Activated naive CD4-positive, alpha-beta T cell treated with anti-CD3 and anti-CD28 coated beads, Interleukin-2, amount 50 U/mL, for 72 hours (primary cell): Measurements from ENCODE around the gene RGS6. TPM values are rescaled to one million over a fixed set of nuclear protein-coding genes. Genes with fewer than 3 reads are reported as not detected.

ENCODE experiments used
- ATAC-seq, 2 donors: fragments of 150-1000 bp; cut with Tn5 transposase; 2 replicates each; pipeline ENCODE4 v1.10.0; 2021; ENCODE audit warnings: mild to moderate bottlenecking in 2 of 2, moderate library complexity in 2 of 2
- DNase-seq, 2 donors: peaks; one replicate each; pipeline ENCODE4 v3.0.0; 2021 to 2022; ENCODE audit warnings: low spot score in 2 of 2
- H3K27ac Mint-ChIP-seq, 2 donors: one replicate each; pipeline ENCODE4 v1.8.0; 2022; ENCODE audit warnings: mild to moderate bottlenecking in 2 of 2, mixed read lengths in 2 of 2
- H3K36me3 Mint-ChIP-seq, 2 donors: one replicate each; pipeline ENCODE4 v1.8.0; 2022; ENCODE audit warnings: mixed read lengths in 2 of 2
- H3K9me3 Mint-ChIP-seq, 2 donors: one replicate each; pipeline ENCODE4 v1.8.0; 2022; ENCODE audit warnings: mixed read lengths in 2 of 2
- total RNA-seq, 2 donors: library from RNA; stranded (reverse); gene quantifications; one replicate each; pipeline ENCODE4 v1.2.3, GENCODE V29; 2022

The RGS6 gene
- total RNA-seq, 2 donors from 2014 or later, result 0.61 to 0.64 TPM

DNA sequence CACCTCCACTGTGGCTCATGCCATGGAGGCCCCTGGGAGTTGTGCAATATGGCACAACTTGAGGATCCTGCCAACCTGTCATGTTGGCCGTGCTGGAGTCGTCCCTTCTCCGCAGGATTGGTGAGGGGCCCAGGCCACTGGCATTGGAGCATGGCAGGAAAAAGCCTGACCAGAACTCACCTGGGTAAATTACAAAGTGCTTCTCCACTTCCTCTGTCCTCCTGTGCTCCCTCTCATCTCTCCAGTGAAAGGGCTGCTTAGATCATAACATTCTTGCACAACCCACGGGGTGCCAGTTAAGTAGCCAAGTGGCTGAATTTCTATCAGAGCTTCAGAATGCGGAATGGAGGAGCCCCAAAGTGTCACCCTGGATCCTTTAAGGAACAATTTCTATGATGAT is 580.7 kb downstream of the RGS6 start:
- Mint-ChIP-seq H3K9me3 (no peaks in the 10 kb centered on the region), H3K27ac (no peak overlapping the region), H3K36me3 (no peaks in the 10 kb centered on the region)
- DNase-seq, result no peak
- no peak for ATAC-seq

DNA sequence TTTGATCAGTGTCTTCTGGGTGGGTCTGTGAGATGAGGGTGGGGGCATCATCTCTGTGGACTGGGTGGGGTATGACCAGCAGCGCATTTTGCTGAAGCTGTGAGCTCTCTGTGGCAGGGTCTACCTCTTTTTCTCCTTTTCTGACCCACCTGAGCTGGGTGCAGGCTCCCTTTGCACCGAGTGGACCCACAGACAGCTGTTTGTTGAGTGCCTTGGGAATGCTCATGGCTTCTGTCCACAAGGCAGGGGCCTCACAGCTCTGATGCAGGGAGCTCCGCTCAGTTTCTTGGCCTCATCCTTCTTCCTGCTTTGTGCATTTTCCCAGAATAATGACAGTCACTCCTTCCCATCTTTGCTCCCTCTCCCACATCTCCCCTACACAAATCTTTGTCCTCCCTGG is 581.1 kb downstream of the RGS6 start:
- ATAC-seq (no peak), DNase-seq (no peak)
- Mint-ChIP-seq H3K9me3 (no peaks in the 10 kb centered on the region), H3K36me3 (no peaks in the 10 kb centered on the region), H3K27ac (no peak overlapping the region)

DNA sequence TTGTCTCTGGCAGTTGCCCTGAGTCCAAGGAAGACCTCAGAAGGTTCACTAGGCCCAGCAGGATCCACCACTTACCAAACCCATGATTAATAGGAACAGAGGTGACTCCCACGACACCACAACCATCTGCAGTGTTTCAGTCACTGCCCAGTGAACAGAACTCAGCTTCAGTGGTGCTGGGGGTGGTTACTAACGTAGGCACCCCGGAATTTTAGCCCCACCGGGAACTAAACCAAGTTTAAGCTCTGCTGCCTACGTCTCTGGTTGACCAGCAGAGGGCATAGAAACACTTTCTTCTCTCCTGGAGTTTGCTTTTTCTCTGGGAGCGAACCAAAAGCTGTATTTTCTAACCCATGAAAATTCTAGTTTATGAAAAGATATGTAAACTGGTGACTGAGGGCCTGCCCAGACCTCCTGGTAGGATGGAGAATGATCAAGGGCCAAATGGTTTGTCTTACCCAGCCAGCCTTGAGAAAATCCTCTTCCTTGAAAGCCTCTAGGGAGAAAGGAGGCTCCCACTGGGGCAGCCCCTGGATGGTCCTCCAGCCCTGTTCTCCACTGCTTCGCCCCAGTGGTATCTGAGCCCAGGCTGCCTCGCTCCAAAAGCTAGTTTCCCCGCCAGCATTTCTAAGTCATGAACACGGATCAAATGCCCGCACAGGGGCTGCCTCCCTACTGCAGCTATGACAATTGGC is 581.9 kb downstream of the RGS6 start:
- no peak for DNase-seq
- H3K36me3 Mint-ChIP-seq, result no peaks in the 10 kb centered on the region

DNA sequence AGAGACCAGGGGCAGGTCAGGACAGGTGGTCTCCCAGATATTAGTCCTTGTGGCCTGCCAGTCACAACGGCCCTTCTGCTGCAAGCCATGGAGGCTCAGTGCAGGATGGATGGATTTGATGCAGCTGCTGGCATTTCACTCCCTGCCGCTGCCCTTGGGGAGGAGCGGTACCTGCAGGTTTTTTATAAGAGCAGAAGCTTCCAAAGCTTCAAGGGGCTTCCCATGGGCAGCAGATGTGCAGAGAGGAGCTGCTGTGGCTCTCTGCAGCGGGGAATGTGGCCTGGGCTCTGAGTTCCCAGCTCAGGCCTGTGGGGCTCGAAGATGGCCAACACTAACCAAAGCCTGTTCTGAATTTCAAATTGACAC is 582.4 kb downstream of the RGS6 start:
- no peak for ATAC-seq
- H3K36me3 Mint-ChIP-seq, result peaks cover 0 to 4% of the 10 kb centered on the region in 2 donors
- H3K27ac Mint-ChIP-seq, result no peak overlapping the region

More for the DNA sequence above, 581.9 kb downstream of the RGS6 start:
- Mint-ChIP-seq H3K9me3 (no peaks in the 10 kb centered on the region), H3K27ac (no peak overlapping the region)
- no peak for ATAC-seq

DNA sequence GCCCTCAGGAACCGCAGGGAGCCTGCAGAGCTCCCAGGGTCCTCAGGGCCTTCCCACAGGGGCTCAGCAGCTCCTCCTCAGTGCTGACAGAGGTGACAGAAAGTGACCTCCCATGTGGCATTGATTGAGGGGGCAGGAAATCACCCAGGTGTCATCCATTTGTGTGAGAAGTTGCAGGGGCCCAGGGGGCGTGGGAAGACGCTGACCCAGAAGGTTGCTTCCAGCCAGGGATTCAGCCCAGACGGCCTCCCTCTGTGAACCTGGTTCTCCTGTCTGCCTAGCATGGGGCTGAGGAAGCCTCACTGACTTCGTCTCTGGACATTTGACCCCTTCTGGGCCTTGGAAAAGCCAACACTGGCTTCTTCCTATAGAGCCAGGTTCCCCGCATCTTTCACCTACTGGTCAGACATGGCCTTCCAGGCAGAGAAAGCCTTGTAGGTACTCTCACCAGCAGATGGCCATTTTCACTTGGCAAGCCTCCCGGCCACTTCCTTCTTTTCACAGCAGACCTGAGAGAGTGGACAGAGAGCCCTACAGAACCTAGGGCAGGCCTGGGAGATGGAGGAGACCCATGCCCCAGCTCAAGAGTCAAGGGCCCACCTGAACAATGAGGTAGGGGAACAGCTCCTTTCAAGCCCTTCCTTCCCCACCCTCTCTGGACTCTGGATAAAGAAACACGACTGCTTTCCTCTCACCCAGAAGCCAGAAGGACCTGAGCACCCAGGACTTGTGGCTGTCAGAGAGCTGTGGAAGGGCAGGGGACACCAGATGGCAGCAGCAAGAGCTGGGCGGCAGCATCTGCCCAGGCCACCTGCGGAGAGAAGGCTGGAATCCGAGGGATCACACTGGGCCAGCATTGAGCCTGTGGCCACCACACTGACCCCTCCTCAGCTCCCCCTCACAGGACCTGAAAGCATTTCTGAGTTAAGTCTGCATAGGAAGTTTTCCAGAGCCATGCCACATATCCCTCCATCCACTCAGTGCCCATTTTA is 583.8 kb downstream of the RGS6 start:
- Mint-ChIP-seq H3K27ac (no peak overlapping the region), H3K9me3 (peaks cover 0 to 10% of the 10 kb centered on the region in 2 donors), H3K36me3 (peaks cover 0 to 16% of the 10 kb centered on the region in 2 donors)
- no peak for DNase-seq
- ATAC-seq, result no peak

More for the DNA sequence above, 582.4 kb downstream of the RGS6 start:
- DNase-seq, result no peak
- H3K9me3 Mint-ChIP-seq, result no peaks in the 10 kb centered on the region

DNA sequence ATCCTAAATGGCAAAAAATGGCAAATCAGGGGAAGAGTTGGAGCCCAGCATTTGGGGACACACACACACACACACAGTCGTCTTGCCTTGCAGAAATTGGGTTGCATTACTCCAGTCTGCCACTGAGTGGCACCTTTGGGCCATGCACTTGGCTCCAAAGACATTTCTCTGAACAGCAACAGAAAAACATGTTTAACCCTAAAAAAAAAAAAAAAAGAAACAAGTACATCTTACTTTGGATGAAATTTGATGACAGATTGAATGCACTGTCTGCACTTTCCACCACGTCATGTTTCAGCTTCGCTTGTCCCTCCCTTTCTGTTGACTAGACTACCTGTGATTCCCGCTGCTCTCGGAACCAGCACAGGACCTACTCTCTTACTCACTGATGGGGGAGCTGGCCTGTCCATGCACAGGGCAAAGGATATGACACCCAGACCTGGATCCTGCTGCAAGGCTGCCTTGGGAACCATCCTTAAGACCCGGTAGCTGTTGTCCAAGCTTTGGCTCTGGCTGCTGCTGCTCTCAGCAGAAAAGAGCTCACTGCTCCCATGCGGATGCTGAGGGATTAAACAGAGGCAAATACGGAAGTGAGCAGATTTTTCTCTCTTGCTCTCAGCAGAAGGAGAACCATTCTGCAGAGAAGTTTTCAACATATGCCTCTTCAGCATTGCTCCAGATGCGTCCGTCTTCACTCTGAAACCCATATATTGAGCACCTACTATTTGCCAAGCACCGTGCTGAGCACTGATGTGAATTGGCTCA is 584.9 kb downstream of the RGS6 start:
- ATAC-seq (no peak), DNase-seq (peak in 1 of 2 donors; percentile 75)
- H3K36me3 Mint-ChIP-seq, result peaks cover 0 to 16% of the 10 kb centered on the region in 2 donors
- peaks cover 0 to 10% of the 10 kb centered on the region in 2 donors for H3K9me3 Mint-ChIP-seq
- H3K27ac Mint-ChIP-seq, result no peak overlapping the region

DNA sequence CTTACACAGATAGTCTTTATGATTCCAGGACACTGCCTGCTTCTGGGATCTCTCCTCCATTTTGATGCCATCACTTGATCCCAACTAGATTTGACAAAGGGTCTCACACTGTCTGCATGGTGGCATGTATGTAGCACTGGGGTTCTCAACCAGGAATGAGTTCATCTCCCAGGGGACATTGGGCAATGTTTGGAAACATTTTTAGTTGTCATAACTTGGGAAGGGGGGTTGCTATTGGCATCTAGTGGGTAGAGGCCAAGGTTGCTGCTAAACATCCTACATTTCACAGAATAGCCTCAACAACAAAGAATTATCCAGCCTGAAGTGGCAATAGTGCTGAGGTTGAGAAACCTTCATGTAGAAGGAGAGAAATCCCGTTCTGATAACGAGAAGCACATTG is 585.5 kb downstream of the RGS6 start:
- ATAC-seq (no peak), DNase-seq (no peak)
- Mint-ChIP-seq H3K27ac (no peak overlapping the region), H3K36me3 (peaks cover 0 to 16% of the 10 kb centered on the region in 2 donors), H3K9me3 (peaks cover 0 to 10% of the 10 kb centered on the region in 2 donors)

DNA sequence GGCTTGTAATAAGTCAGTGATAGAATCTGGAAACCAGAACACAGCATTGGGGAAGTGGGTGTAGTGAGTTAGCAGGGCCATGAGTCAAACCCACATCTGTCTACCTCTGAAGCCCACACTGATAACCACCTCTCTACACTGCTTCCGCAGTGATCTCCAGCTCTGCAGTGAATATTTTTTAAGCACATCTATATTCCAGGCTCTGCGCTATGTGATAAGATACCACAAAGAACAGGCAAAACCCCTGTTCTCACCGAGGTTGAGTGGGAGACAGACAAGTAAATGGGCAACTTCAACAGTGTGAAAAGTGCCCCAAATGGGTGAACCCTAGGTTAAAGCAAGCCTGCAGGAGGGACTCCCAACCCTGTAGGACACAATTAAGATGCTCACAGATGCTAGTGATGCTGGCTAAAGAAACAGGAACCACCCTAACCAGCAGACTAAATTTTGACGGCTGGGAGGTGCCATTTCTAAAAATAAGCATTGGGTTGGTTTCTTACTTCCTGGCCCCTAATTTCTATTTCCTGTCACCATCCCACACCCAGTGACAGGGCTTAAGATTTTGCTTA is 586.7 kb downstream of the RGS6 start:
- H3K27ac Mint-ChIP-seq, result peak overlapping the region; percentile 56 to 81
- H3K9me3 Mint-ChIP-seq, result peaks cover 0 to 10% of the 10 kb centered on the region in 2 donors
- peaks cover 0 to 16% of the 10 kb centered on the region in 2 donors for H3K36me3 Mint-ChIP-seq
- DNase-seq (peak in 1 of 2 donors; percentile 29), ATAC-seq (peak; percentile 90 to 91)

DNA sequence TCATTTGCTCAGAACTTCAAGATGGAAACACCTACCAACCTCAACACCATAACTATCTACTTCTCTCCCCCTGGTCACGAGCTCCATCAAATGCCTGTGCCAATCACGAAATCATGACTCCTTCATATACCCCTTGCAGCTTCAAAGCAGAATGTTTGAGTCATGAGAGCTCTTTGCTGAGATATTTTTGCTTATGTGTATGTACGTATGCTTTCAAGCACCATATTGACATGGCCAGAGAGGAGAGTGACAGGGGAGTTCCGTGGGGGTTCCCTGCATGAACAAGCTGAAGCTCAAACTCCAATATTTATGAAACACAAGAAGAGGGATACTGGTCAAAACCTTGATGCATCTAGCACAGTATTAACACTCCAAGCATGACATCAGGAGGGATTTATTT is 587.3 kb downstream of the RGS6 start:
- peaks cover 0 to 16% of the 10 kb centered on the region in 2 donors for H3K36me3 Mint-ChIP-seq
- DNase-seq (no peak), ATAC-seq (peak; percentile 33 to 40)
- peak overlapping the region; percentile 13 to 56 for H3K27ac Mint-ChIP-seq
- H3K9me3 Mint-ChIP-seq, result peaks cover 0 to 10% of the 10 kb centered on the region in 2 donors

DNA sequence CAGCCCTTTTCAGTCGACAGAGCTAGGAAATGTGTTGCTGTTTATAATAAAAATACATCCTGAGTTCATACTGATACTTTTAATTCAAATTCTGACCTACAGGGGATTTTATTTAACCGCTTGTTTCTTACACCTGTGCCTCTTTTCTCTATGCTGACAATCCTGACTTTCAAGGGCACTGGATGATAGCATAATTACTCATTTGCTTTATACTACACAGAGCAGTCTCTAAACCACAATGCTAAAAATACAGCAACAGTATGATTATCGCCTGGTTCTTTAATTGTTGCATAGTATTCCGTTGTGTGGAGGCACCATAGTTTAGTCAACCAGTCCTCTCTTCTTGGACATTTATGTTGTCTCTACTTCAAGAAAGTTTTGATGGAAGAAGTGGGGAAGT is 588.8 kb downstream of the RGS6 start:
- DNase-seq, result no peak
- ATAC-seq, result peak; percentile 65 to 77
- H3K36me3 Mint-ChIP-seq, result peaks cover 0 to 16% of the 10 kb centered on the region in 2 donors
- peak overlapping the region in 1 of 2 donors; percentile 45 for H3K27ac Mint-ChIP-seq
- peaks cover 0 to 10% of the 10 kb centered on the region in 2 donors for H3K9me3 Mint-ChIP-seq

DNA sequence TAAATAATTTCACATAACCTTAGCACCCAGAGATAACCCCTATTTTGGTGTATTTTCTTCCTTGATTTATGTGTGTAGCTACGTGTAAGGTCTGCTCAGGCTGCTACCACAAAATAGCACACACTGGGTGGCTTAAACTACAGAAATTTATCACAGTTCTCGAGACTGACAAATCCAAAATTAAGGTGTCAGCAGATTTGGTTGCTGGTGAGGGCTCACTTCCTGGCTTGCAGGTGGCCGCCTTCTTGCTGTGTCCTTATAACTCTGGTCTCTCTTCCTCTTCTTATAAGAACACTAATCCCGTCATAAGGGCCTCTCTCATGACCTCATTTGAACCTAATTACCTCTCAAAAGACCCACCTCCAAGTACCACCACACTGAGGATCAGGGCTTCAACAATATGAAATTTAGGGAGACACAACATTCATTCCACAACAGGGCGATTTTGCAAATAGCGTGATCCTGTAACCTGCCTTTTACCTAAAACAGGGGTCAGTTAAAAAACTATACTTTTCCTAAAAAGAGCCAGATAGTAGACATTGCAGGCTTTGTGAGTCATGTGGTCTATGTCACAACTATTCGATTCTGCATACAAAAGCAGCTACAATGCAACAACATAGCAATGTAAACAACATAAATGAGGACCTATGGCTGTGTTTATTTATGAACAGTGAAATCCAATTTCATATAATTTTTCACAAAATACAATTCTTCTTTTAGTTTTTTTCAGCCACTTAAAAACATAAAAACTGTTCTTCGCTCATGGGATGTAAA is 589.9 kb downstream of the RGS6 start:
- H3K9me3 Mint-ChIP-seq, result peaks cover 0 to 10% of the 10 kb centered on the region in 2 donors
- no peak for DNase-seq
- ATAC-seq, result no peak
- H3K27ac Mint-ChIP-seq, result no peak overlapping the region
- H3K36me3 Mint-ChIP-seq, result peaks cover 0 to 16% of the 10 kb centered on the region in 2 donors

DNA sequence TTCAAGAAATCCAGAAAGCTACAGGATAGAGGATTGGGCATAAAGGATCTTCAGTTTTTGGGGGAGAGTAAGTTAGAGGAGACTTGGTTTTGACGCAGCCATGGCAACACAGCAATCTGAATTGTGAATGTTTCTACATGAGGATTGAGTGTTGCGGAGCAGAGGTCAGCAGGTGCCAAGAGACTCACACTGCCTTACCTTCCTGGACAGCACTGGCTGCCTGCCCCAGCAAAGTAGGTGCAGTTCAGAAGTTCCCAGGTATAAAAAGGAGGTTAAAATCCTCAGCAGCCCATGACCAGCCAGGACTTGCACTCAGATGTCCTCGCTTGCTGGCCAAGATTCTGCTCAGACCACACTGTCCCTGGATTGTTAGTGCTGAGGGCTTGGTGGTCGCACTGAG is 590.6 kb downstream of the RGS6 start:
- H3K27ac Mint-ChIP-seq, result no peak overlapping the region
- no peak for ATAC-seq
- DNase-seq, result no peak
- peaks cover 0 to 10% of the 10 kb centered on the region in 2 donors for H3K9me3 Mint-ChIP-seq
- peaks cover 0 to 16% of the 10 kb centered on the region in 2 donors for H3K36me3 Mint-ChIP-seq

DNA sequence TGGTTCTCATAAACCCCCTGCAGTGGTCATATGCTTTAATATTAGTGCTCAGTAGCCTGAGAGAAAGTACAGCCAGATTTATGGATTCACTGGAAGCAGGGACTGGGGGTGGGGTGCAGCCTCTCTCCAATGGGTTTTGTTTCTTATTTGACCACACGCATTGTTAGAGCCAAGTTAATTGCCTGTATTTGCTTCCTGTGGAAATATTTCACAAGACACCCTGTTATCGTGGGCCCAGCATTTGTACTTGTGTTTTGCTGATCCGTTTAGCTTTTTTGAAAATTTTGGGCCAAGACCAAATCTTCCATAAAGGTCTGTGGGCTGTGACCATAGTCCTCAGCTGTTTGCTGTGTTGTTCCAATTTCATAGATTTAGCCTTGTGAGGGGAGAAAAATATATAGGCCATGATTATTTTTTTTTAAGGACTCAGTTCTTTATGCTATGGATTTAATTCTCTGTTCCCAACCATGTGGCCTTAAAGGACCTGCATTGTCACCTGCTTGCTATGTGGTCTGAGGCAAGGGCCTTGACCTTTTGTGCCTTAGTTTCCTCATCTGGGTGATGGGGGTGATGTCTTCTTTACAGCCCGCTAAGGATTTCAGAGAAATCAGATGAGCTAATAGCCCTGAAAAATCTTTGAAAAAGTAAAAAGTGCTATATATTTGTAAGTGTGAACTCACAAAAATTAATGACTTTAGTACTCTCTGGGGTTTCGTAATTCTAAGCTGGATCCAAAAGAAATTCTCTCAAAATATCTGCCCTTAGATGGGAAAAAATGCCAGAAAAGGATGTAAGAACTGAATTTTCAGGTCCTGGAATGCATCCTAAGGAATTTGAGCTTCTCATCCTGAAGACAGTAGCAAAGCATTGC is 591.4 kb downstream of the RGS6 start:
- Mint-ChIP-seq H3K9me3 (peaks cover 0 to 10% of the 10 kb centered on the region in 2 donors), H3K27ac (no peak overlapping the region), H3K36me3 (peaks cover 0 to 16% of the 10 kb centered on the region in 2 donors)
- DNase-seq, result no peak
- no peak for ATAC-seq

DNA sequence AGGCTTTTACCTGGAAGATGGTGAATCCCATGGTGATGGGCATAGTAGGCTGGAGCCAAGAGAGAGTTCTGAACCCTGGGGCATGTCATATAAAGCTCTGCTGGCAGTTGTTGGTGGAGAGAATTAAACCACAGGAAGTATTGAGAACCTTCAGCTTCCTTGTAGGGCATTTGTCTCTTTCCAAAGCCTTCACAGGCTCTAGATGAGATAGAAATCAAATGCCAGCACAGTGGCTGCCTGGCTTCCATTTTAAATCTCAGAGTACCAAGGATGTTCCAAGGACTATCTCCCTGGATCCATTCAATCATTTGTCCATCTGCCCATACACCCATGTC is 592.0 kb downstream of the RGS6 start:
- H3K36me3 Mint-ChIP-seq, result peaks cover 0 to 16% of the 10 kb centered on the region in 2 donors
- ATAC-seq (no peak), DNase-seq (no peak)
- peaks cover 0 to 10% of the 10 kb centered on the region in 2 donors for H3K9me3 Mint-ChIP-seq
- H3K27ac Mint-ChIP-seq, result no peak overlapping the region
